ENCODE results near the gene NREP. TPM values are rescaled to one million over a fixed set of nuclear protein-coding genes. Genes with fewer than 3 reads are reported as not detected.

Gene NREP
- total and polyA plus RNA-seq, 2 experiments from 2014 or later = 260 to 300 TPM

GRCh38 chr5:111755942-111756381 lies 1.0 kb downstream of the NREP start (continued):
- TF ChIP-seq, protein P1, sequence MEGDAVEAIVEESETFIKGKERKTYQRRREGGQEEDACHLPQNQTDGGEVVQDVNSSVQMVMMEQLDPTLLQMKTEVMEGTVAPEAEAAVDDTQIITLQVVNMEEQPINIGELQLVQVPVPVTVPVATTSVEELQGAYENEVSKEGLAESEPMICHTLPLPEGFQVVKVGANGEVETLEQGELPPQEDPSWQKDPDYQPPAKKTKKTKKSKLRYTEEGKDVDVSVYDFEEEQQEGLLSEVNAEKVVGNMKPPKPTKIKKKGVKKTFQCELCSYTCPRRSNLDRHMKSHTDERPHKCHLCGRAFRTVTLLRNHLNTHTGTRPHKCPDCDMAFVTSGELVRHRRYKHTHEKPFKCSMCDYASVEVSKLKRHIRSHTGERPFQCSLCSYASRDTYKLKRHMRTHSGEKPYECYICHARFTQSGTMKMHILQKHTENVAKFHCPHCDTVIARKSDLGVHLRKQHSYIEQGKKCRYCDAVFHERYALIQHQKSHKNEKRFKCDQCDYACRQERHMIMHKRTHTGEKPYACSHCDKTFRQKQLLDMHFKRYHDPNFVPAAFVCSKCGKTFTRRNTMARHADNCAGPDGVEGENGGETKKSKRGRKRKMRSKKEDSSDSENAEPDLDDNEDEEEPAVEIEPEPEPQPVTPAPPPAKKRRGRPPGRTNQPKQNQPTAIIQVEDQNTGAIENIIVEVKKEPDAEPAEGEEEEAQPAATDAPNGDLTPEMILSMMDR (conservative IDR thresholded peaks at IDR 0.05; ENCODE audit: low read depth in 2 of 2) = no peak
- TF ChIP-seq, protein P2, sequence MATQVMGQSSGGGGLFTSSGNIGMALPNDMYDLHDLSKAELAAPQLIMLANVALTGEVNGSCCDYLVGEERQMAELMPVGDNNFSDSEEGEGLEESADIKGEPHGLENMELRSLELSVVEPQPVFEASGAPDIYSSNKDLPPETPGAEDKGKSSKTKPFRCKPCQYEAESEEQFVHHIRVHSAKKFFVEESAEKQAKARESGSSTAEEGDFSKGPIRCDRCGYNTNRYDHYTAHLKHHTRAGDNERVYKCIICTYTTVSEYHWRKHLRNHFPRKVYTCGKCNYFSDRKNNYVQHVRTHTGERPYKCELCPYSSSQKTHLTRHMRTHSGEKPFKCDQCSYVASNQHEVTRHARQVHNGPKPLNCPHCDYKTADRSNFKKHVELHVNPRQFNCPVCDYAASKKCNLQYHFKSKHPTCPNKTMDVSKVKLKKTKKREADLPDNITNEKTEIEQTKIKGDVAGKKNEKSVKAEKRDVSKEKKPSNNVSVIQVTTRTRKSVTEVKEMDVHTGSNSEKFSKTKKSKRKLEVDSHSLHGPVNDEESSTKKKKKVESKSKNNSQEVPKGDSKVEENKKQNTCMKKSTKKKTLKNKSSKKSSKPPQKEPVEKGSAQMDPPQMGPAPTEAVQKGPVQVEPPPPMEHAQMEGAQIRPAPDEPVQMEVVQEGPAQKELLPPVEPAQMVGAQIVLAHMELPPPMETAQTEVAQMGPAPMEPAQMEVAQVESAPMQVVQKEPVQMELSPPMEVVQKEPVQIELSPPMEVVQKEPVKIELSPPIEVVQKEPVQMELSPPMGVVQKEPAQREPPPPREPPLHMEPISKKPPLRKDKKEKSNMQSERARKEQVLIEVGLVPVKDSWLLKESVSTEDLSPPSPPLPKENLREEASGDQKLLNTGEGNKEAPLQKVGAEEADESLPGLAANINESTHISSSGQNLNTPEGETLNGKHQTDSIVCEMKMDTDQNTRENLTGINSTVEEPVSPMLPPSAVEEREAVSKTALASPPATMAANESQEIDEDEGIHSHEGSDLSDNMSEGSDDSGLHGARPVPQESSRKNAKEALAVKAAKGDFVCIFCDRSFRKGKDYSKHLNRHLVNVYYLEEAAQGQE (IDR thresholded peaks at IDR 0.05; ENCODE audit: unreplicated experiment) = no peak
- no peak for TF ChIP-seq POLR2AphosphoS5 (IDR thresholded peaks at IDR 0.05; ENCODE audit: low read depth)
- no peak for TF ChIP-seq EZH2 (IDR thresholded peaks at IDR 0.05; ENCODE audit: low read depth, unreplicated experiment)
- TF ChIP-seq CREB1 (CRISPR knock-in tag; IDR thresholded peaks at IDR 0.05; ENCODE audit: low read depth) = no peak
- TF ChIP-seq ZNF331 (CRISPR knock-in tag; IDR thresholded peaks at IDR 0.05; ENCODE audit: low read depth) = no peak
- TF ChIP-seq ETS1 (IDR thresholded peaks at IDR 0.05) = no peak
- TF ChIP-seq JUNB (IDR thresholded peaks at IDR 0.05; ENCODE audit: unreplicated experiment) = no peak

- Mint-ChIP-seq H3K27ac (peak overlapping the region; percentile 97), H3K27me3 (ENCODE audit: insufficient read depth, low read depth, poor library complexity) (peaks cover 3% of the 10 kb centered on the region), H3K36me3 (ENCODE audit: low read depth) (peaks cover 22% of the 10 kb centered on the region), H3K9me3 (peaks cover 3% of the 10 kb centered on the region; the same call in 2 of the 3 replicates), H3K4me1 (peaks cover 44% of the 10 kb centered on the region), H3K4me3 (peak overlapping the region; percentile 91)
- H3K27me3 ChIP-seq (ENCODE audit: insufficient read depth) = no peaks in the 10 kb centered on the region
- peaks cover 23% of the 10 kb centered on the region; the same call in 1 of the 2 replicates for H4K20me1 ChIP-seq (replicated peaks; ENCODE audit: insufficient read depth)
- no peak for ATAC-seq
- H3K79me2 ChIP-seq (replicated peaks; ENCODE audit: insufficient read depth) = peaks cover 65% of the 10 kb centered on the region
- no peaks in the 10 kb centered on the region for H3F3A ChIP-seq (replicated peaks; ENCODE audit: low read depth)
- H3K27ac ChIP-seq (ENCODE audit: low read depth) = peak overlapping the region; percentile 99; the same call in 1 of the 2 replicates
- no peaks in the 10 kb centered on the region for H3K9me2 ChIP-seq (ENCODE audit: insufficient read depth)
- H2AFZ ChIP-seq = no peak overlapping the region
- no peak for DNase-seq (ENCODE audit: low spot score)
- peak overlapping the region; percentile 87 for H3K4me2 ChIP-seq
- H3K4me3 ChIP-seq = peak overlapping the region; percentile 70
- H3K4me1 ChIP-seq (ENCODE audit: insufficient read depth) = peaks cover 49% of the 10 kb centered on the region
- no peaks in the 10 kb centered on the region for H3K36me3 ChIP-seq (ENCODE audit: insufficient read depth)
- TF ChIP-seq EZH2 (IDR thresholded peaks at IDR 0.05; ENCODE audit: low read depth, unreplicated experiment) (no peak), STAT1 (IDR thresholded peaks at IDR 0.05; ENCODE audit: unreplicated experiment) (no peak), CREB1 (CRISPR knock-in tag; IDR thresholded peaks at IDR 0.05; ENCODE audit: low read depth) (no peak), POLR2AphosphoS5 (IDR thresholded peaks at IDR 0.05; ENCODE audit: low read depth) (no peak), NANOG (IDR thresholded peaks at IDR 0.05; ENCODE audit: borderline replicate concordance) (no peak), ETS1 (IDR thresholded peaks at IDR 0.05) (no peak), ZNF331 (CRISPR knock-in tag; IDR thresholded peaks at IDR 0.05; ENCODE audit: low read depth) (no peak), EZH2phosphoT487 (IDR thresholded peaks at IDR 0.05; ENCODE audit: unreplicated experiment) (no peak), JUNB (IDR thresholded peaks at IDR 0.05; ENCODE audit: unreplicated experiment) (no peak)
- TF ChIP-seq, protein P2 (IDR thresholded peaks at IDR 0.05; ENCODE audit: unreplicated experiment) = no peak
Measured at GRCh38 chr5:111755345-111755941, 1.6 kb downstream of the NREP start.

Data from GM23338 (cell line).